ENCODE measurements around the gene CHURC1.

Gene CHURC1

GRCh38 chr14:64951724-64952123, 37.5 kb downstream of the CHURC1 start:
- H3K27ac ChIP-seq: no peak overlapping the region

GRCh38 chr14:64952598-64953309, 38.5 kb downstream of the CHURC1 start:
- no peak for TF ChIP-seq ZFX (IDR thresholded peaks at IDR 0.05; ENCODE audit: borderline replicate concordance)
- peak; percentile 22 for TF ChIP-seq CTCF (IDR thresholded peaks at IDR 0.05)
- H3K27ac ChIP-seq: no peak overlapping the region

More at GRCh38 chr14:64951724-64952123, 37.5 kb downstream of the CHURC1 start:
- TF ChIP-seq CTCF (IDR thresholded peaks at IDR 0.05) (no peak), ZFX (IDR thresholded peaks at IDR 0.05; ENCODE audit: borderline replicate concordance) (no peak)

- TF ChIP-seq ZFX (IDR thresholded peaks at IDR 0.05; ENCODE audit: borderline replicate concordance) (no peak), CTCF (IDR thresholded peaks at IDR 0.05) (no peak)
- no peak overlapping the region for H3K27ac ChIP-seq
These were observed 39.0 kb downstream of the CHURC1 start for GRCh38 chr14:64953310-64953654.

GRCh38 chr14:64953661-64954060, 39.4 kb downstream of the CHURC1 start:
- no peak overlapping the region for H3K27ac ChIP-seq
- TF ChIP-seq CTCF (IDR thresholded peaks at IDR 0.05) (no peak), ZFX (IDR thresholded peaks at IDR 0.05; ENCODE audit: borderline replicate concordance) (no peak)

GRCh38 chr14:64954491-64955240, 40.4 kb downstream of the CHURC1 start:
- TF ChIP-seq ZFX (IDR thresholded peaks at IDR 0.05; ENCODE audit: borderline replicate concordance) (no peak), CTCF (IDR thresholded peaks at IDR 0.05) (no peak)
- H3K27ac ChIP-seq: no peak overlapping the region

- no peak overlapping the region for H3K27ac ChIP-seq
- TF ChIP-seq ZFX (IDR thresholded peaks at IDR 0.05; ENCODE audit: borderline replicate concordance): no peak
- TF ChIP-seq CTCF (IDR thresholded peaks at IDR 0.05): no peak
These were observed 41.0 kb downstream of the CHURC1 start for GRCh38 chr14:64955297-64955696.
